Measurements from ENCODE around the gene NOX5.
A peak's percentile ranks its signal among the peaks of the same experiment; 100 is the strongest.

Gene NOX5

GRCh38 chr15:69018951-69019350 lies 4.5 kb downstream of the NOX5 start:
- DNase-seq (ENCODE audit: low spot score), result no peak

GRCh38 chr15:69021895-69022294 lies 7.4 kb downstream of the NOX5 start:
- no peak for DNase-seq (ENCODE audit: low spot score)

- DNase-seq (ENCODE audit: low spot score), result no peak
These were observed 10.8 kb downstream of the NOX5 start for GRCh38 chr15:69025320-69025719.

- no peak for DNase-seq (ENCODE audit: low spot score)
These were observed 11.9 kb downstream of the NOX5 start for GRCh38 chr15:69026355-69026754.

GRCh38 chr15:69027976-69028518 lies 13.6 kb downstream of the NOX5 start:
- DNase-seq (ENCODE audit: low spot score), result no peak

- peak; percentile 43 for DNase-seq (ENCODE audit: low spot score)
These were observed 16.8 kb downstream of the NOX5 start for GRCh38 chr15:69031013-69032001.

GRCh38 chr15:69032031-69032430 lies 17.5 kb downstream of the NOX5 start:
- DNase-seq (ENCODE audit: low spot score), result no peak

- no peak for DNase-seq (ENCODE audit: low spot score)
These were observed 18.3 kb downstream of the NOX5 start for GRCh38 chr15:69032703-69033373.

- peak; percentile 86 for DNase-seq (ENCODE audit: low spot score)
These were observed 19.9 kb downstream of the NOX5 start for GRCh38 chr15:69034352-69034751.

GRCh38 chr15:69035205-69035917 lies 20.9 kb downstream of the NOX5 start:
- DNase-seq (ENCODE audit: low spot score), result no peak

GRCh38 chr15:69035918-69036258 lies 21.4 kb downstream of the NOX5 start:
- DNase-seq (ENCODE audit: low spot score), result no peak

- DNase-seq (ENCODE audit: low spot score), result no peak
These were observed 22.3 kb downstream of the NOX5 start for GRCh38 chr15:69036826-69037225.

- no peak for DNase-seq (ENCODE audit: low spot score)
These were observed 23.0 kb downstream of the NOX5 start for GRCh38 chr15:69037482-69037881.

GRCh38 chr15:69037977-69038376 lies 23.5 kb downstream of the NOX5 start:
- DNase-seq (ENCODE audit: low spot score), result no peak

- DNase-seq (ENCODE audit: low spot score), result no peak
These were observed 24.0 kb downstream of the NOX5 start for GRCh38 chr15:69038508-69038907.

- no peak for DNase-seq (ENCODE audit: low spot score)
These were observed 25.2 kb downstream of the NOX5 start for GRCh38 chr15:69039516-69040225.

GRCh38 chr15:69042531-69042930 lies 28.0 kb downstream of the NOX5 start:
- no peak for DNase-seq (ENCODE audit: low spot score)

- DNase-seq (ENCODE audit: low spot score), result no peak
These were observed 31.3 kb downstream of the NOX5 start for GRCh38 chr15:69045802-69046201.

- DNase-seq (ENCODE audit: low spot score), result no peak
These were observed 32.3 kb downstream of the NOX5 start for GRCh38 chr15:69046781-69047180.

GRCh38 chr15:69049976-69050375 lies 35.5 kb downstream of the NOX5 start:
- DNase-seq (ENCODE audit: low spot score), result no peak

GRCh38 chr15:69055251-69055650 lies 40.8 kb downstream of the NOX5 start:
- DNase-seq (ENCODE audit: low spot score), result no peak

GRCh38 chr15:69056365-69056764 lies 41.9 kb downstream of the NOX5 start:
- DNase-seq (ENCODE audit: low spot score), result no peak
